ENCODE results near the gene PRKAR2B. TPM values are rescaled to one million over a fixed set of nuclear protein-coding genes. Genes with fewer than 3 reads are reported as not detected.
A peak's percentile ranks its signal among the peaks of the same experiment; 100 is the strongest.

Gene PRKAR2B
- total RNA-seq, 1 donor from 2014 or later, result 14.6 TPM

DNA sequence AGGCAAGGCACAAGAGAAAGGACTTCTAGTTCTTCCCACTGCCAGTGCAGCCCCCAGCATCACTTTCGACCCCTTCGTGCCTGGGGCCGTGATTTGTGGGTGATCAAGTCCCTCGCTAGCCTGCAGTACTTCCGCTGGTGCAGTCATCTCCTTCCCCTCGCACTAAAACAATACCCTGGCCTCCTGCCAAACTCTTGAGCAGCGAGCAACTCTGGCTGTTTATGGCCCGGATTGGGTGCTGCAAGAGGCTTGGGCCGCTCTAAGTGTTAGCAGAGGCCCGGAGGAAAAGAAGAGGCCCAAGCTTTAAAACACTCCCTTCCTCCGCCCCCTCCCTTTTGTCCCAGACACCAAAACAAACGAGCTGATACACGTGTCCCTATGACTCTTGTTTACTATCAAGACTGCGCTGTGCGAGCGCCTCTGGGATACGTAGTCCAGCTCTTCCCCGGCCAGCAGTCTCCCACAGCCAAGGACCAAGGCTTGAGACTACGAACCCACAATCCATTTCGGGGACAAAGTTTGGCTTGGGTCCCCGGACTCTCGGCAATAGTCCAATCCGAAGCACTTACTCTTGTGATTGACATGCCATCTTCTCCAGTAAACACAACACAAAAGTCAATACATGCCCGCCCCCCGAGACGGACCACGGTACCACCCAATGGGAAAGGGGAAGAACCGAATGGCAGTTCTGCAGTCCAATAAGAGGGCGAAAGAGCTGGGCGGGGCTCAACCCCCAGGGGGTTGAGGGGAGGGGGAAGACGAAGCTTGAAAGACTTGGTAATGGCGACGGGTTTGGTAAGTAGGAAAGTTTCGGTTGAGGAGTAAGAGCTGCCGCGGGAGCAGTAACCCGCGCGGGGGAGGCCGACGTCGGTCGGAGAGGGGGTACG, 124.0 kb downstream of the PRKAR2B start, which contains the start of gene HBP1:
HBP1 (plus strand) TSS at position 771 of the 887 bp plus-strand sequence. CDS start 10,891 bp downstream, outside the sequence.
- TF ChIP-seq, protein P1, sequence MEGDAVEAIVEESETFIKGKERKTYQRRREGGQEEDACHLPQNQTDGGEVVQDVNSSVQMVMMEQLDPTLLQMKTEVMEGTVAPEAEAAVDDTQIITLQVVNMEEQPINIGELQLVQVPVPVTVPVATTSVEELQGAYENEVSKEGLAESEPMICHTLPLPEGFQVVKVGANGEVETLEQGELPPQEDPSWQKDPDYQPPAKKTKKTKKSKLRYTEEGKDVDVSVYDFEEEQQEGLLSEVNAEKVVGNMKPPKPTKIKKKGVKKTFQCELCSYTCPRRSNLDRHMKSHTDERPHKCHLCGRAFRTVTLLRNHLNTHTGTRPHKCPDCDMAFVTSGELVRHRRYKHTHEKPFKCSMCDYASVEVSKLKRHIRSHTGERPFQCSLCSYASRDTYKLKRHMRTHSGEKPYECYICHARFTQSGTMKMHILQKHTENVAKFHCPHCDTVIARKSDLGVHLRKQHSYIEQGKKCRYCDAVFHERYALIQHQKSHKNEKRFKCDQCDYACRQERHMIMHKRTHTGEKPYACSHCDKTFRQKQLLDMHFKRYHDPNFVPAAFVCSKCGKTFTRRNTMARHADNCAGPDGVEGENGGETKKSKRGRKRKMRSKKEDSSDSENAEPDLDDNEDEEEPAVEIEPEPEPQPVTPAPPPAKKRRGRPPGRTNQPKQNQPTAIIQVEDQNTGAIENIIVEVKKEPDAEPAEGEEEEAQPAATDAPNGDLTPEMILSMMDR (IDR thresholded peaks at IDR 0.05; ENCODE audit: partially characterized antibody, unreplicated experiment), result no peak
- Mint-ChIP-seq H3K9me3 (ENCODE audit: unreplicated experiment) (peaks cover 12% of the 10 kb centered on the region), H3K36me3 (ENCODE audit: unreplicated experiment) (no peaks in the 10 kb centered on the region), H3K27ac (ENCODE audit: unreplicated experiment) (peak within 1 kb of the TSS; percentile 95), H3K4me3 (ENCODE audit: unreplicated experiment) (peak within 1 kb of the TSS; percentile 95), H3K27me3 (ENCODE audit: unreplicated experiment) (peaks cover 12% of the 10 kb centered on the region), H3K4me1 (ENCODE audit: low read depth, unreplicated experiment) (peaks cover 9% of the 10 kb centered on the region)
- DNase-seq, result peak; percentile 97

DNA sequence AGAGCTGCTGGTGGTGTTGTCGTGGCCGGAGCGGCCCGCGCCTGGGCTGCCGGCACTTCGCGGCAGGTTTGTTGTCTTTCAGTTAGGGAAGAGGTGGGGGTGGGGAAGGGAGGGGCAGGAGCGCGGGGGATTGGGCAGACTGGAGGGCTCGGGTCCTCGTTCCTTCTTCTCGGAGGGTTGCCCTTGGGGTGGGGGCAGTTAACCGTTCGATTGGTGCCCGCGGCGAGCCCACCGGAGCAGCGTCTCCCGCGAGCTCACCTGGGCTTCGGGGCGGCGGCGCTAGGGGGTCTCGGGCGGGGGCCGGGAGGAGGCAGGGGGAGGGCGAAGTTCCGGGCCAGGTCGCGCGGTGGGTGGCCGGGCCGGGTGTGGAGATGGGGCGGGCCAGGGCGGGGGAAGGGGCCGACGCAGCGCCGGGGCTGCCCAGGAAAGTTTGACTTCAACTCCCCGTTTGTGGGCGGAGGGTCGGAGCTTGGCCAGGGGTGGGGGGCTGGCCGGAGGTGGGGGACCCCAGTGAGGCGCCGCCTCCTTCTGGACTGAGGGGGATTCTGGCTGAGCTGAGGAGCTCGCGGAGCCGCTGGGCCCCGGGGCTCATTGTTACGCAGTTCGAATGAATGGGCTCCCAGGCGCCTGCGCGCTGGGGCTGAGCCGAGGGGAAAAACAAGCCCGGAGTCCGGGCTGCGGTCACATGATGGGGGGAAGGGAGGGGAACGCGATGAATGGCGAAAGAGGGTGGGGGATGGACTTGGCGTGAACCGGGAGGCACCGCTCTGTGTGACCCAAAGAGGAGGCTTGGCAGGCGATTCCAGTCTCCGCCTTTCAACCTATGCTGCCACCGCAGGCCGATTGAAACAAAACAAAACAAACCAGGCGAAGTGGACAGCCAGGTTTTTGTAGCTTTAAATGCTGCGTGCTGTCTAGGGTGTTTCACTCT, 124.9 kb downstream of the PRKAR2B start:
- peak overlapping the region; percentile 95 for H3K4me3 Mint-ChIP-seq (ENCODE audit: unreplicated experiment)
- TF ChIP-seq, protein P1 (IDR thresholded peaks at IDR 0.05; ENCODE audit: partially characterized antibody, unreplicated experiment), result no peak
- peak overlapping the region; percentile 95 for H3K27ac Mint-ChIP-seq (ENCODE audit: unreplicated experiment)
- H3K4me1 Mint-ChIP-seq (ENCODE audit: low read depth, unreplicated experiment), result peaks cover 9% of the 10 kb centered on the region
- peaks cover 12% of the 10 kb centered on the region for H3K27me3 Mint-ChIP-seq (ENCODE audit: unreplicated experiment)
- peak; percentile 93 for DNase-seq
- peaks cover 12% of the 10 kb centered on the region for H3K9me3 Mint-ChIP-seq (ENCODE audit: unreplicated experiment)
- H3K36me3 Mint-ChIP-seq (ENCODE audit: unreplicated experiment), result no peaks in the 10 kb centered on the region

DNA sequence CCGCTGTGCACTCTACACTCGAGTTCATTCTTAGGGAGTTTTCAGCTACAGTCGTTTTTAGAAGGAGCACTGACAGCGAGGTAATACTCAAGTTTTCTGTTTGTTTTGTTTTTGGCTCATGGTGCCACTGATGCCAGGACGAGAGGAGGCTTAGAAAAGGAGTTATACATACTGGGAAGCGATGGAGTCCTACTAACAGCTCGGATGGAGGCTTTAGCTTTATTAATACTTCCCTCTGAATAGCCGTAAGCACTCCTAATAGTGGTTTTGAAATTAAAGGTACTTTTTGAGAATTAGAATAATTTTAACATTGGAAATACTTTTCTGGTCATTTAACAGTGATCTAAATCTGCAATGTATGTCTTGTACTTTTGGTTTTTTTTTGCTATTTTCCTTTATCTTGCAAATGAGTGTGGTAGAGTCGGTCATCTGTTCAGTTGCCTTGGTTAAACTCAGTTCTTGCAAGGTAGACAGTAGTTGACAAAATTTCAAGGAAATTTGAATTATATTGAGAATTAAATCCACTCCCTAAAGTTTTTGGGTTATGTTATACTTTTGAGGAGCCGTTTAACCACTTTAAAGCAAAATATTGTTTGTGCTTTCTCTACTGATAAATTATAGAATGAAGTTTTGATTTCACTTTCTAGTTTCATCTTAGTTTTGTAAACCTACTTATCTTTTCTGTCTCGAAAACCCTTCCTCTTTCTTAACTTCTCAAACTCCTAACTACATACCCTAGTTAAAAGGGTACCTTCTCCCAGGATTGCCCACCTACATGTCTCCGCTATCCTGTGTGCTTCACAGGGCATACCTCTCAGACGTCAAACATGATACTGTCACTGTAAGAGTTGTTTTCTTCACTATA, 125.8 kb downstream of the PRKAR2B start:
- H3K36me3 Mint-ChIP-seq (ENCODE audit: unreplicated experiment), result no peaks in the 10 kb centered on the region
- no peak for DNase-seq
- TF ChIP-seq, protein P1 (IDR thresholded peaks at IDR 0.05; ENCODE audit: partially characterized antibody, unreplicated experiment), result no peak
- H3K4me3 Mint-ChIP-seq (ENCODE audit: unreplicated experiment), result peak overlapping the region; percentile 95
- peak overlapping the region; percentile 81 for H3K27ac Mint-ChIP-seq (ENCODE audit: unreplicated experiment)
- peaks cover 9% of the 10 kb centered on the region for H3K4me1 Mint-ChIP-seq (ENCODE audit: low read depth, unreplicated experiment)
- peaks cover 12% of the 10 kb centered on the region for H3K9me3 Mint-ChIP-seq (ENCODE audit: unreplicated experiment)
- peaks cover 12% of the 10 kb centered on the region for H3K27me3 Mint-ChIP-seq (ENCODE audit: unreplicated experiment)

DNA sequence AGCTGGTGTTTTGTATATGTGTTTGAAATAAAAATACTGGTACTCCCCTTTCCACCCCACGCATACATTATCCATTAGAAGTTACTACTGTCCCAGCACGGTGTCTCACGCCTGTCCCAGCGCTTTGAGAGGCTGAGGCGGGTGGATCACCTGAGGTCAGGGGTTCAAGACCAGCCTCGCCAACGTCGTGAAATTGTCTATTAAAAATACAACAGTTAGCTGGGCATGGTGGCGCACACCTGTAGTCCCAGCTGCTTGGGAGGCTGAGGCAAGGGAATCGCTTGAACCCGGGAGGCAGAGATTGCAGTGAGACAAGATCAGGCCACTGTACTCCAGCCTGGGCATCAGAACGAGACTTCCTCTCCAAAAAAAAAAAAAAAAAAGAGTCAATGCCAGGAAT, 127.0 kb downstream of the PRKAR2B start:
- H3K27ac Mint-ChIP-seq (ENCODE audit: unreplicated experiment), result no peak overlapping the region
- no peak for DNase-seq
- peaks cover 12% of the 10 kb centered on the region for H3K27me3 Mint-ChIP-seq (ENCODE audit: unreplicated experiment)
- H3K36me3 Mint-ChIP-seq (ENCODE audit: unreplicated experiment), result no peaks in the 10 kb centered on the region
- no peak overlapping the region for H3K4me3 Mint-ChIP-seq (ENCODE audit: unreplicated experiment)
- H3K4me1 Mint-ChIP-seq (ENCODE audit: low read depth, unreplicated experiment), result peaks cover 9% of the 10 kb centered on the region
- peaks cover 12% of the 10 kb centered on the region for H3K9me3 Mint-ChIP-seq (ENCODE audit: unreplicated experiment)
- TF ChIP-seq, protein P1 (IDR thresholded peaks at IDR 0.05; ENCODE audit: partially characterized antibody, unreplicated experiment), result no peak
